ENCODE results near the gene AKAP6.

AKAP6 gene

DNA sequence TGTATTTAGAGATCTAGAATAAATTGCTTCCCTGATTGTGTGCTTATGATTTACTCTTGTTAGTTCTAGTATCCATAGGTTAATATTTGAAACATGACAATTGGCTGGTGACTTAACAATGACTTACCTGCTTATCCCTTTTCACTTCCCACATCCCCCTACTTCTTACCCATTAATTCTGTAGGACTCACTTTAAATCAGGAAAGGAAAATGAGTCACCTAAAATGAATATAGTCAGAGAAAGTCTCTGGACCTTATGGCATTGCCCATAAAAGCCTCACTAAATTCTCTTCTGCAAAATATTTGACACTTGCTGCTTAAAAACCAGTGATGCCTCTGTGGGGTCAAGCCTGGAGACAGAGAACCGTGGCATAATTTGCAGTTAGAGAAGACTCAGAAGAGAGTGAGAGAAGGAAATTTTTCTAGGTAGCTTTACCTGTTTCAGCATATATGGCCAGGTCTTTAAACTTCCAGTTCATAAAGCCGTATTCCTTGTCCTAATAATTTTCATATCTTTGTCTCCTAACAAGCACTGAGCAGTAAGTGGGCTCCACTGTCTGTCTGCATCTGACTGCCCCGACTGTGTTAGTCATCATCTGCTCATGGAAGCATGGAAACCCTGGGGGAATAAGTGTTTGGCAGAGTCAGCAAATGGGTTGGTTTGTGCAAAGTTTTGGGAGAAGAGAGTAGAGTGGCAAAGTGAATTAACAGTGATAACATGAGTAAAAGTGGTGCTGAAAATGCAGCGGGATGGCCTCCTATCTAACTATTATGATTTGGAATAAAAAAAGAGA is 294.4 kb downstream of the AKAP6 start:
- H3K27me3 Mint-ChIP-seq (ENCODE audit: low read depth), result peaks cover 4% of the 10 kb centered on the region
- TF ChIP-seq, protein P1, sequence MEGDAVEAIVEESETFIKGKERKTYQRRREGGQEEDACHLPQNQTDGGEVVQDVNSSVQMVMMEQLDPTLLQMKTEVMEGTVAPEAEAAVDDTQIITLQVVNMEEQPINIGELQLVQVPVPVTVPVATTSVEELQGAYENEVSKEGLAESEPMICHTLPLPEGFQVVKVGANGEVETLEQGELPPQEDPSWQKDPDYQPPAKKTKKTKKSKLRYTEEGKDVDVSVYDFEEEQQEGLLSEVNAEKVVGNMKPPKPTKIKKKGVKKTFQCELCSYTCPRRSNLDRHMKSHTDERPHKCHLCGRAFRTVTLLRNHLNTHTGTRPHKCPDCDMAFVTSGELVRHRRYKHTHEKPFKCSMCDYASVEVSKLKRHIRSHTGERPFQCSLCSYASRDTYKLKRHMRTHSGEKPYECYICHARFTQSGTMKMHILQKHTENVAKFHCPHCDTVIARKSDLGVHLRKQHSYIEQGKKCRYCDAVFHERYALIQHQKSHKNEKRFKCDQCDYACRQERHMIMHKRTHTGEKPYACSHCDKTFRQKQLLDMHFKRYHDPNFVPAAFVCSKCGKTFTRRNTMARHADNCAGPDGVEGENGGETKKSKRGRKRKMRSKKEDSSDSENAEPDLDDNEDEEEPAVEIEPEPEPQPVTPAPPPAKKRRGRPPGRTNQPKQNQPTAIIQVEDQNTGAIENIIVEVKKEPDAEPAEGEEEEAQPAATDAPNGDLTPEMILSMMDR (IDR thresholded peaks at IDR 0.05; ENCODE audit: unreplicated experiment in 3 of 3), result no peak

DNA sequence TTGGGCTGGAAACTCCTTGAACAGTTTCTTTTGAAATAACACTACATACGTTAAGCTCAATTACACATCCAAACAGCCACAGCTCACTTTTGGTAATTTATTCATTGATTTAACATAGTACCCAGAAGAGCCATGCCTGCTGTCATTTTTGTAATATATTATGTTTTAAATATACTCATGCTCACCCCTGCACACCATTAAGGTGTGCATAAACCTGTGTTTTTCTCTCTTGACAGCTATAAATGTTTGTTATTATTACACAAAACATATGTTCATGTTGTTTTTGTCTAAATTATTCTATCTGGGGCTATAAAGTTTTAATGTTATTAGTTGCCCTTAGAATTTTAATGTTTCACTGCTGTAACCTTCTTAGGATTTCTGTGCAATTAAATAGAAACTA is 296.1 kb downstream of the AKAP6 start:
- Mint-ChIP-seq H3K27me3 (ENCODE audit: low read depth) (peaks cover 4% of the 10 kb centered on the region), H3K27ac (no peak overlapping the region), H3K9me3 (no peaks in the 10 kb centered on the region), H3K4me3 (no peak overlapping the region), H3K4me1 (no peaks in the 10 kb centered on the region), H3K36me3 (ENCODE audit: low read depth) (no peaks in the 10 kb centered on the region)
- TF ChIP-seq, protein P1 (IDR thresholded peaks at IDR 0.05; ENCODE audit: unreplicated experiment in 3 of 3), result no peak

More for the DNA sequence above, 294.4 kb downstream of the AKAP6 start:
- no peak overlapping the region for H3K27ac Mint-ChIP-seq
- no peaks in the 10 kb centered on the region for H3K36me3 Mint-ChIP-seq (ENCODE audit: low read depth)
- H3K4me3 Mint-ChIP-seq, result no peak overlapping the region
- no peaks in the 10 kb centered on the region for H3K4me1 Mint-ChIP-seq
- peaks cover 9% of the 10 kb centered on the region for H3K9me3 Mint-ChIP-seq

DNA sequence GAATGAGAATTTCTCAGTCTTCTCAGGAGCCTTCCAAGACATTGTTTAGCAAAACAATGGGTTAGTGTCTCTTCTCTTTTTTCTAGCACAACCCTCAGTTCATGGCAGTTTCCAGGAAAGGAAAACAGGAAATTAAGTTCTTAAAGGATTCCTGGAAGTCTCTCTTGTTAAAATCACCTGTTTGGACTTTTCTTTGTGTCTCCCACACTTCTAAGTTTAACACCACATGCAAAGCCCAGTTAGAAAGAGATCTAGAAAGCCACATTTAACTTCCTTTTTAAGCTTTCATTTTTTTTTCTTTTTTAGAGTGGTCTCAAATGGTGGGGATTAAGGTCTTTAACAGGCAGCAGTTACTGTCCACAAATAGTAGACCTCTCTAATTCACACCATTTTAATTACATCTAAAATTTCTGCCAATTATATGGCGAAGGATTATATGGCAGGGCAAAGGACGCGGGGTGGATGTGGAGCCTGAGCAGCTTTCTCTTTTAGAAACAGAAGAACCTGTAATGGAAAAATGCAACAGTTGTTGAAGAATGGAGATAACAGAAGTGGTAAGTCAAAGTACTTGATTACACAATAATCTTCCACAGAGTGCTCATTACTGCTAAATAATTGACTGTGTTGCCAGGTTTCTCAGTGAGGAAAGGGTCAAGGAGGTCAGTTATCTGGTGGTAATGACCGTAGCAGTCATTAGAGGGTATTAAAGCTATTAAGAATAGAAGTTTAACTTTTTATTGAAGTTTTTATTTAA is 298.6 kb downstream of the AKAP6 start:
- no peaks in the 10 kb centered on the region for H3K36me3 Mint-ChIP-seq (ENCODE audit: low read depth)
- no peaks in the 10 kb centered on the region for H3K9me3 Mint-ChIP-seq
- H3K27ac Mint-ChIP-seq, result no peak overlapping the region
- H3K4me3 Mint-ChIP-seq, result no peak overlapping the region
- H3K4me1 Mint-ChIP-seq, result no peaks in the 10 kb centered on the region
- H3K27me3 Mint-ChIP-seq (ENCODE audit: low read depth), result no peaks in the 10 kb centered on the region
- TF ChIP-seq, protein P1 (IDR thresholded peaks at IDR 0.05; ENCODE audit: unreplicated experiment in 3 of 3), result no peak

DNA sequence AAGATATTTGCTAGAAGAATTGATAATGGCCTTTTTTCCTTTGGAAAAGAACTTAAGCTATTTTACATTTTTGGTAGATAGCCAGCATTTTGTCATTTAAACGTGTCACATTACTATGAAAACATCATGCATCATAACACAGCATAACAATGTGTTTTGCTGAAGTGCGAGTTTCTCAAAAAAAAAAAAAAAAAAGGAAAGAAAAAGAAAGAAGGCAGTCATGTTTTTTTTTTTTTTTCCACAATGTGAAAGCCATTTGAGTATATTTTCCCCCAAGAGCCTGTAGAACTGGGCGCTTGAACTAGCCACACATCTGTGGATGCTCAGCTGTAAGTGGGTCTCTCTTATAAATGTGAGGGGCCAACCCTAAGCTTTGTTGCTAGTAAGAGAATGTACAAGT is 300.1 kb downstream of the AKAP6 start:
- H3K36me3 Mint-ChIP-seq (ENCODE audit: low read depth), result no peaks in the 10 kb centered on the region

DNA sequence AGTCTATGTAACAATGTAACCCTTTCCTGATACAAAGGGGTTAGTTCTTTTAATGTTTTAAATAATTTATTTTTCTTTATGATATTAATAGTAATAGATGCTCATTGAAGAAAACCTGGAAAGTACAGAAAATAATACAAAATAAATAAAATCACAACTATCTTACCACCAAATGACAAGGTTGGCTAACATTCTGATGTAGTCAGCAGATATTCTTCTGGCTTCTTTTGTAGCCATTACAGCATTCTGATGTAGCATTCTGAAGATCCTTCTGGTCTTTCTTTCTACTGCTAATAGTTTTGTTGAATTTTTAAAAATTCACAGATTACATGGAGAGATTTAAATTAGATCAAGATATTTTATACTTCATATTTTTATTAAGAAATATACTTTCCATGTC is 301.6 kb downstream of the AKAP6 start:
- TF ChIP-seq, protein P1 (IDR thresholded peaks at IDR 0.05; ENCODE audit: unreplicated experiment in 3 of 3), result no peak
- no peaks in the 10 kb centered on the region for H3K27me3 Mint-ChIP-seq (ENCODE audit: low read depth)
- H3K36me3 Mint-ChIP-seq (ENCODE audit: low read depth), result no peaks in the 10 kb centered on the region
- no peak overlapping the region for H3K4me3 Mint-ChIP-seq
- H3K27ac Mint-ChIP-seq, result no peak overlapping the region
- H3K4me1 Mint-ChIP-seq, result peaks cover 8% of the 10 kb centered on the region
- no peaks in the 10 kb centered on the region for H3K9me3 Mint-ChIP-seq

More for the DNA sequence above, 300.1 kb downstream of the AKAP6 start:
- Mint-ChIP-seq H3K9me3 (no peaks in the 10 kb centered on the region), H3K4me1 (no peaks in the 10 kb centered on the region), H3K27ac (no peak overlapping the region), H3K27me3 (ENCODE audit: low read depth) (no peaks in the 10 kb centered on the region), H3K4me3 (no peak overlapping the region)
- TF ChIP-seq, protein P1 (IDR thresholded peaks at IDR 0.05; ENCODE audit: unreplicated experiment in 3 of 3), result no peak
